GM21717 (cell line): Measurements from ENCODE around the gene FHOD3.
"Not testable (repeated sequence)": the region's sequence is repeated elsewhere in the genome, so short reads cannot be mapped to it uniquely, and the experiment has no call there.

ENCODE experiments used
- ATAC-seq: cut with Tn5 transposase; IDR thresholded peaks from one replicate; pipeline ENCODE4 v1.9.1; 2021; ENCODE audit warnings: mild to moderate bottlenecking, moderate library complexity; ENCODE audit not compliant: unreplicated experiment

FHOD3 gene

GRCh38 chr18:36761186-36761698, 463.7 kb downstream of the FHOD3 start:
- no peak for ATAC-seq

- no peak for ATAC-seq
Measured at GRCh38 chr18:36762074-36762473, 464.6 kb downstream of the FHOD3 start.

- ATAC-seq, result not testable (repeated sequence)
Measured at GRCh38 chr18:36762965-36763364, 465.5 kb downstream of the FHOD3 start.

GRCh38 chr18:36766836-36767235, 469.3 kb downstream of the FHOD3 start:
- ATAC-seq, result no peak

- ATAC-seq, result no peak
Measured at GRCh38 chr18:36769172-36769571, 471.7 kb downstream of the FHOD3 start.

- ATAC-seq, result no peak
Measured at GRCh38 chr18:36769611-36770314, 472.2 kb downstream of the FHOD3 start.

GRCh38 chr18:36770315-36770946, 472.9 kb downstream of the FHOD3 start:
- no peak for ATAC-seq

GRCh38 chr18:36771245-36771644, 473.7 kb downstream of the FHOD3 start:
- ATAC-seq, result no peak

- no peak for ATAC-seq
Measured at GRCh38 chr18:36772241-36772723, 474.8 kb downstream of the FHOD3 start.

GRCh38 chr18:36775396-36775795, 477.9 kb downstream of the FHOD3 start:
- ATAC-seq, result no peak

GRCh38 chr18:36776650-36777049, 479.1 kb downstream of the FHOD3 start:
- no peak for ATAC-seq

GRCh38 chr18:36777566-36777965, 480.1 kb downstream of the FHOD3 start:
- no peak for ATAC-seq

- no peak for ATAC-seq
Measured at GRCh38 chr18:36780748-36781147, 483.2 kb downstream of the FHOD3 start.

- ATAC-seq, result no peak
Measured at GRCh38 chr18:36782710-36783109, 485.2 kb downstream of the FHOD3 start.

GRCh38 chr18:36783792-36784191, 486.3 kb downstream of the FHOD3 start:
- ATAC-seq, result no peak

- no peak for ATAC-seq
Measured at GRCh38 chr18:36786686-36787085, 489.2 kb downstream of the FHOD3 start.

- ATAC-seq, result no peak
Measured at GRCh38 chr18:36792634-36793283, 495.2 kb downstream of the FHOD3 start.

GRCh38 chr18:36798738-36799473, 501.4 kb downstream of the FHOD3 start:
- no peak for ATAC-seq

- ATAC-seq, result no peak
Measured at GRCh38 chr18:36805105-36805504, 507.6 kb downstream of the FHOD3 start.

- no peak for ATAC-seq
Measured at GRCh38 chr18:36808681-36809080, 511.2 kb downstream of the FHOD3 start.
